HUES6 (cell line): Measurements from ENCODE around the gene SPACA4.

ENCODE experiments used
- H3K27ac ChIP-seq: 2 replicates; pipeline ENCODE4 v1.7.0; 2013; ENCODE audit warnings: low read depth, mild to moderate bottlenecking, low read length, inconsistent platforms
- H3K27me3 ChIP-seq: 2 replicates; pipeline ENCODE4 v1.6.1; 2013; ENCODE audit warnings: low read length; ENCODE audit not compliant: control insufficient read depth, insufficient read depth
- H3K36me3 ChIP-seq: 2 replicates; pipeline ENCODE4 v1.6.1; 2013; ENCODE audit warnings: low read length; ENCODE audit not compliant: control insufficient read depth, insufficient read depth
- H3K4me1 ChIP-seq: 2 replicates; pipeline ENCODE4 v1.6.1; 2013; ENCODE audit warnings: low read length; ENCODE audit not compliant: control insufficient read depth, insufficient read depth
- H3K4me3 ChIP-seq: 2 replicates; pipeline ENCODE4 v1.5.1; 2013; ENCODE audit warnings: low read depth, low read length
- H3K9ac ChIP-seq: one replicate; pipeline ENCODE4 v1.6.1; 2013; ENCODE audit warnings: mild to moderate bottlenecking, low read length
- H3K9me3 ChIP-seq: 2 replicates; pipeline ENCODE4 v1.6.1; 2013; ENCODE audit warnings: low read depth, low read length; ENCODE audit not compliant: control insufficient read depth, insufficient read depth

Gene SPACA4

GRCh38 chr19:48606463-48607358 lies at the start of gene SPACA4:
TSS of gene SPACA4 (plus strand) at chr19:48606742. CDS start at chr19:48606979, 237 bp downstream.
- Histone ChIP-seq H3K27ac (no peak within 1 kb of the TSS), H3K4me1 (peaks cover 2% of the 10 kb centered on the region; the same call in 1 of the 2 replicates), H3K9ac (no peak within 1 kb of the TSS), H3K4me3 (no peak within 1 kb of the TSS), H3K27me3 (no peaks in the 10 kb centered on the region), H3K36me3 (peaks cover 4% of the 10 kb centered on the region; the same call in 1 of the 2 replicates), H3K9me3 (no peaks in the 10 kb centered on the region)

GRCh38 chr19:48556825-48557224 lies 49.7 kb upstream of the SPACA4 start:
- Histone ChIP-seq H3K36me3 (no peaks in the 10 kb centered on the region), H3K9ac (no peak overlapping the region), H3K4me1 (peaks cover 13% of the 10 kb centered on the region), H3K27me3 (no peaks in the 10 kb centered on the region), H3K9me3 (no peaks in the 10 kb centered on the region), H3K27ac (no peak overlapping the region), H3K4me3 (no peak overlapping the region)

DNA sequence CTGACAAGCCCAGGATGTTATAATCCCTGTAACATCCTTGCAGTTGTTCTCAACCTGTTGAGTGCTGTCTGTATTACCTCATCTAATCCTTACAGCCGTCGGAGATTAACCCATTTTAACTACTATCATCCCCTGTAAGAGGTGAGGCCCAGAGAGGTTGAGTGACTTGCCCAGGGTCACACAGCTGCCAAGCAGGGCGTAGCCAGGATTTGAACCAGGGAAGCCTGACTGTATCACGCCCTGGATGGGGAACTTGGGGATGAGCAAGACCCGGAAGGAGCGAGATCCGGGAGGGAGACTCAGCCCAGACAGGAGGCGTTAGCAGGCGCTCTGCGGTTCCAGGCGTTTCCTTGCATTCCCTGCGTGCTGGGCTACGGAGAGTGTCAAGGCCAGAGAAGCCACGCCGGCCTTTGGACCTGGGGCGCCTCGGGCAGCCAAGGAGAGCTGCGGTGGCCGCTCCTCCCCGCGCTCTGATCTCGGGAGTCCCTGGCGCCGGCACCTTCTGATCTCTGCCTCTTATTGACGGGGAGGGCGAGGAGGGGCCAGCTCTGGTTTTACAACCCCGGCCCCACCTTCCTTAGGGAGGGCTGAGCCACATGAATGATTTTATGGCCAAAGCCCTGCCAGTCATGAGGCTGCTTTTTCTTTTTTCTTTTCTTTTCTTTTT lies 48.4 kb upstream of the SPACA4 start:
- Histone ChIP-seq H3K9me3 (no peaks in the 10 kb centered on the region), H3K4me3 (0 out of 2 replicates have a peak overlapping the region, but pooled peaks have one; percentile 1), H3K4me1 (peaks cover 13% of the 10 kb centered on the region), H3K27ac (no peak overlapping the region), H3K9ac (peak overlapping the region; percentile 13), H3K36me3 (no peaks in the 10 kb centered on the region), H3K27me3 (no peaks in the 10 kb centered on the region)

DNA sequence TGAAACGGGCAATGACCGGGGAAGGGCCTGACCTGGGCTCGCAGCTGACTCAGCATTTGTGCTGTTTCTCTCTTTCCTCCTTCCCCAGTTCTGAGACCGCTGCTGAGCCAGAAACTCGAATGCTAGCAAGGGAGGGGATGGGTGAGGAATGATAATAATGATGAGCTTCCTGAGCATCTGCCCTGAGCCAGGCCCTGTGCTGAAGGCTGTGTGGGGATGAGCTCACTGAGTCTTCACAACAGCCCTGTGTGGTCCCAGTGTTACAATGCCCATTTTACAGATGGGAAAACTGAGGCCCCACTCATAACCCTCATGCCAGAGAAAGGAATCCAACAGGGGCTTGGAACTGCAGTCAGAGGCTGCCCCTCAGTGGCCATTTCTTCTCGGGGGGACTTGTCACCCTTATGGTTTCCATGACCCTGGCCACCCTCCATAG lies 46.4 kb upstream of the SPACA4 start:
- Histone ChIP-seq H3K36me3 (no peaks in the 10 kb centered on the region), H3K27ac (no peak overlapping the region), H3K4me1 (0 out of 2 replicates have a peak, but pooled peaks cover 5% of the 10 kb centered on the region), H3K9ac (no peak overlapping the region), H3K27me3 (no peaks in the 10 kb centered on the region), H3K4me3 (no peak overlapping the region), H3K9me3 (no peaks in the 10 kb centered on the region)

DNA sequence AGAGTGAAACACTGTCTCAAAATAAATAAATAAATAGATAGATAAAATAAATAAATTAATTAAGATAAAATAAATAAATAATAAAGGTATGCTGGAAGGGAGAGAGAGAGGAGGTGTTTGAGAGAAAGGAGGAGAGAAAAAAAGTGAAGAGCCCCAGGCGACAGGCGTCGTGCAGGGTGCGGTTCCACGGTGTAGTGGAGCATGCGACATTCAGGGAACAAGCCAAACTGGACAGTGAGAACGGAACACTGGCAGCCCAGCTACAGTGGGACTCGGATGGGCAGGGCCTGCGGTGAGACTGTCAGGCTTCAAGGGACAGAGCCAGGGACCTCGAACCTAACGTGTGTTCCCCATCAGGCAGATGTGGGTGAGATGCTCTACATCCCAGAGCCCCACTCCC lies 45.1 kb upstream of the SPACA4 start:
- Histone ChIP-seq H3K9me3 (no peaks in the 10 kb centered on the region), H3K4me1 (no peaks in the 10 kb centered on the region), H3K27ac (no peak overlapping the region), H3K9ac (no peak overlapping the region), H3K36me3 (no peaks in the 10 kb centered on the region), H3K27me3 (no peaks in the 10 kb centered on the region), H3K4me3 (no peak overlapping the region)

DNA sequence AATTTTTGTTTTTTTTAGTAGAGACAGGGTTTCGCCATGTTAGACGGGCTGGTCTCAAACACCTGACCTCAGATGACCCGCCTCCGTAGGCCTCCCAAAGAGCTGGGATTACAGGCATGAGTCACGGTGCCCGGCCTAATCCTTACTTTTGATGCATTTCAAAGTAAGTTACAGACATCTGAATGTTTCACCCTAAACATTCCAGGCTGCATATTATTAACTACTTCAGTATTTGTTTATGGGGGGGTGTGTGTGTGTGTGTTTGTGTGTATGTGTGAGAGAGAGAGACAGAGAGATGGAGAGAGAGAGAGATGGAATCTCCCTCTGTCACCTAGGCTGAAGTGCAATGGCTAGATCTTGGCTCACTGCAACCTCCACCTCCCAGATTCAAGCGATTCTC lies 41.5 kb upstream of the SPACA4 start:
- H3K9me3 ChIP-seq: no peaks in the 10 kb centered on the region
- no peaks in the 10 kb centered on the region for H3K36me3 ChIP-seq
- no peak overlapping the region for H3K9ac ChIP-seq
- H3K4me3 ChIP-seq: no peak overlapping the region
- no peak overlapping the region for H3K27ac ChIP-seq
- H3K27me3 ChIP-seq: no peaks in the 10 kb centered on the region
- peaks cover 8% of the 10 kb centered on the region for H3K4me1 ChIP-seq

- no peaks in the 10 kb centered on the region for H3K9me3 ChIP-seq
- peak overlapping the region; percentile 34 for H3K9ac ChIP-seq
- H3K27ac ChIP-seq: peak overlapping the region; percentile 27; the same call in 1 of the 2 replicates
- H3K4me1 ChIP-seq: peaks cover 18% of the 10 kb centered on the region
- no peaks in the 10 kb centered on the region for H3K36me3 ChIP-seq
- H3K4me3 ChIP-seq: peak overlapping the region; percentile 52
- no peaks in the 10 kb centered on the region for H3K27me3 ChIP-seq
These were observed 38.1 kb upstream of the SPACA4 start for GRCh38 chr19:48568345-48568886.

GRCh38 chr19:48569814-48570213 lies 36.7 kb upstream of the SPACA4 start:
- H3K4me1 ChIP-seq: peaks cover 25% of the 10 kb centered on the region
- no peaks in the 10 kb centered on the region for H3K27me3 ChIP-seq
- no peak overlapping the region for H3K4me3 ChIP-seq
- no peaks in the 10 kb centered on the region for H3K36me3 ChIP-seq
- no peak overlapping the region for H3K9ac ChIP-seq
- H3K27ac ChIP-seq: no peak overlapping the region
- no peaks in the 10 kb centered on the region for H3K9me3 ChIP-seq

GRCh38 chr19:48571378-48572162 lies 35.0 kb upstream of the SPACA4 start:
- Histone ChIP-seq H3K27me3 (no peaks in the 10 kb centered on the region), H3K36me3 (no peaks in the 10 kb centered on the region), H3K27ac (no peak overlapping the region), H3K9ac (no peak overlapping the region), H3K9me3 (no peaks in the 10 kb centered on the region), H3K4me3 (no peak overlapping the region), H3K4me1 (peaks cover 25% of the 10 kb centered on the region)

- peak overlapping the region; percentile 29 for H3K9ac ChIP-seq
- no peak overlapping the region for H3K4me3 ChIP-seq
- no peaks in the 10 kb centered on the region for H3K36me3 ChIP-seq
- no peak overlapping the region for H3K27ac ChIP-seq
- no peaks in the 10 kb centered on the region for H3K9me3 ChIP-seq
- H3K4me1 ChIP-seq: peaks cover 23% of the 10 kb centered on the region
- H3K27me3 ChIP-seq: no peaks in the 10 kb centered on the region
These were observed 33.4 kb upstream of the SPACA4 start for GRCh38 chr19:48573163-48573505.
